ENCODE results near the gene PCSK2.

DNA sequence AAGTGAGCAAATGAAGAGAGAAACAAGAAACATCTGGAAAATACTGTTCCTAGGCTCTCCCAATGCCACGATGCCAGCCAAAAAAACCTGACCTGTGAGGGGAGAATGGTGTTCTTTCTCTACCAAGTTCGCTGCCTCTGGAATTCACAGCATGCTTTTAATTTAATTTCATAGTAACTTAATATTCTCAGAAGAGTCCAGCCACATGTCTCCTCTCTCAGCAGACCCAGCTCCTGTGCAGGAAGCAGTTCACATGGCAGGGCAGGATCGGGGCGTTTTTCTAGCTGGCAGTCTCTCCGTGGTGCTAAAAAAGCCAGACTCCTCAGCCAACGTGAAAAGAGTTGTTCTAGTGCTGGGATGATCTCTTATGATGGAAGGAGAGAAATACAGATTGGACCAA lies 246.8 kb downstream of the PCSK2 start:
- TF ChIP-seq, protein P1, sequence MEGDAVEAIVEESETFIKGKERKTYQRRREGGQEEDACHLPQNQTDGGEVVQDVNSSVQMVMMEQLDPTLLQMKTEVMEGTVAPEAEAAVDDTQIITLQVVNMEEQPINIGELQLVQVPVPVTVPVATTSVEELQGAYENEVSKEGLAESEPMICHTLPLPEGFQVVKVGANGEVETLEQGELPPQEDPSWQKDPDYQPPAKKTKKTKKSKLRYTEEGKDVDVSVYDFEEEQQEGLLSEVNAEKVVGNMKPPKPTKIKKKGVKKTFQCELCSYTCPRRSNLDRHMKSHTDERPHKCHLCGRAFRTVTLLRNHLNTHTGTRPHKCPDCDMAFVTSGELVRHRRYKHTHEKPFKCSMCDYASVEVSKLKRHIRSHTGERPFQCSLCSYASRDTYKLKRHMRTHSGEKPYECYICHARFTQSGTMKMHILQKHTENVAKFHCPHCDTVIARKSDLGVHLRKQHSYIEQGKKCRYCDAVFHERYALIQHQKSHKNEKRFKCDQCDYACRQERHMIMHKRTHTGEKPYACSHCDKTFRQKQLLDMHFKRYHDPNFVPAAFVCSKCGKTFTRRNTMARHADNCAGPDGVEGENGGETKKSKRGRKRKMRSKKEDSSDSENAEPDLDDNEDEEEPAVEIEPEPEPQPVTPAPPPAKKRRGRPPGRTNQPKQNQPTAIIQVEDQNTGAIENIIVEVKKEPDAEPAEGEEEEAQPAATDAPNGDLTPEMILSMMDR (IDR thresholded peaks at IDR 0.05; ENCODE audit: low read depth, low read length, poor library complexity, severe bottlenecking) = no peak
- TF ChIP-seq EZH2phosphoT487 (IDR thresholded peaks at IDR 0.05; ENCODE audit: borderline replicate concordance, low read length) = no peak
